Tibial nerve (tissue), 4 donors: ENCODE results near the gene B3GALT6. TPM values are rescaled to one million over a fixed set of nuclear protein-coding genes. Genes with fewer than 3 reads are reported as not detected.
"Not testable (repeated sequence)": the region's sequence is repeated elsewhere in the genome, so short reads cannot be mapped to it uniquely, and the experiment has no call there.

ENCODE experiments used
- DNase-seq, 2 donors: peaks; one replicate each; pipeline ENCODE4 v3.0.0-alpha.2; 2019; ENCODE audit warnings: low spot score in 2 of 2
- H3K27ac ChIP-seq, 4 donors: fragments of 200-600 bp; sonication (generic) in 3 of 4; one replicate each; pipeline ENCODE4 v1.5.1; 2017 to 2019; ENCODE audit warnings: mild to moderate bottlenecking in 1 of 4
- H3K27me3 ChIP-seq, 2 donors: fragments of 200-600 bp; sonication (generic) in 1 of 2; one replicate each; pipeline versions ENCODE4 v1.5.1 to v1.6.0; 2017 to 2019
- H3K36me3 ChIP-seq, 3 donors: fragments of 200-600 bp; sonication (generic); one replicate each; pipeline ENCODE4 v1.5.1; 2018 to 2019
- H3K4me1 ChIP-seq, 4 donors: fragments of 200-600 bp; sonication (generic) in 3 of 4; one replicate each; pipeline ENCODE4 v1.5.1; 2017 to 2019
- H3K4me3 ChIP-seq, 4 donors: fragments of 200-600 bp; sonication (generic) in 3 of 4; one replicate each; pipeline ENCODE4 v1.5.1; 2017 to 2019; ENCODE audit warnings: mild to moderate bottlenecking in 1 of 4, moderate library complexity in 1 of 4
- H3K9me3 ChIP-seq, 4 donors: fragments of 200-600 bp; sonication (generic) in 3 of 4; one replicate each; pipeline ENCODE4 v1.5.1; 2017 to 2019
- CTCF ChIP-seq, 5 experiments: fragments of 200-600 bp in 3 of 5; fragments of 450-650 bp in 2 of 5; sonication (generic) in 3 of 5; IDR thresholded peaks; one replicate each; pipeline ENCODE4 v1.5.1; 2016 to 2019; ENCODE audit warnings: antibody characterized with exemption in 5 of 5, mild to moderate bottlenecking in 3 of 5, moderate library complexity in 2 of 5
- EP300 ChIP-seq, 2 donors: sonication (generic); formaldehyde crosslinking; IDR thresholded peaks; one replicate each; pipeline ENCODE4 v1.6.1; 2017; ENCODE audit warnings: antibody characterized with exemption in 2 of 2, mild to moderate bottlenecking in 1 of 2
- POLR2A ChIP-seq, 2 donors: fragments of 450-650 bp; IDR thresholded peaks; one replicate each; pipeline ENCODE4 v1.6.1; 2017; ENCODE audit warnings: antibody characterized with exemption in 2 of 2, mild to moderate bottlenecking in 2 of 2, moderate library complexity in 2 of 2
- WGBS, 2 donors: methylation state at CpG; one replicate each; pipeline ENCODE4 v1.1.5; 2018; 5-methylcytosine and 5-hydroxymethylcytosine counted together
- total RNA-seq, 4 donors: library from RNA; depleted of rRNA; stranded (reverse); fragments of >200 nt; gene quantifications; one replicate each; pipeline ENCODE4 v1.1.0, GENCODE V29; 2016

The B3GALT6 gene
- total RNA-seq, 4 donors from 2014 or later = 13.3 to 24.0 (median 21.4) TPM

GRCh38 chr1:1185101-1185765 is 46.8 kb upstream of the B3GALT6 start:
- TF ChIP-seq EP300 (IDR thresholded peaks at IDR 0.05) (no peak), CTCF (IDR thresholded peaks at IDR 0.05) (no peak), POLR2A (IDR thresholded peaks at IDR 0.05) (no peak)
- Histone ChIP-seq H3K27ac (no peak overlapping the region), H3K4me3 (no peak overlapping the region), H3K36me3 (no peaks in the 10 kb centered on the region), H3K27me3 (peaks cover 0 to 33% of the 10 kb centered on the region in 2 donors), H3K4me1 (peaks cover 0 to 6% (median 0%) of the 10 kb centered on the region in 4 donors), H3K9me3 (peaks cover 0 to 4% (median 0%) of the 10 kb centered on the region in 4 donors)
- DNase-seq = no peak
- 76 to 80% methylated on average over 9 to 24 of the region's 31 CpGs for WGBS, 2 donors

- H3K4me3 ChIP-seq = no peak overlapping the region
- no peak overlapping the region for H3K27ac ChIP-seq
- DNase-seq = no peak
- no peaks in the 10 kb centered on the region for H3K4me1 ChIP-seq
- H3K27me3 ChIP-seq = peaks cover 0 to 8% of the 10 kb centered on the region in 2 donors
- TF ChIP-seq POLR2A (IDR thresholded peaks at IDR 0.05) (no peak), EP300 (IDR thresholded peaks at IDR 0.05) (no peak), CTCF (IDR thresholded peaks at IDR 0.05) (no peak)
- H3K9me3 ChIP-seq = peaks cover 0 to 15% (median 0%) of the 10 kb centered on the region in 4 donors
- no peaks in the 10 kb centered on the region for H3K36me3 ChIP-seq
These were observed 44.1 kb upstream of the B3GALT6 start for GRCh38 chr1:1187938-1188337.

- 65 to 68% methylated on average over 5 of the region's 5 CpGs for WGBS, 2 donors
- no peaks in the 10 kb centered on the region for H3K36me3 ChIP-seq
- H3K9me3 ChIP-seq = peaks cover 0 to 27% (median 0%) of the 10 kb centered on the region in 4 donors
- H3K27ac ChIP-seq = no peak overlapping the region
- TF ChIP-seq POLR2A (IDR thresholded peaks at IDR 0.05) (no peak), CTCF (IDR thresholded peaks at IDR 0.05) (no peak), EP300 (IDR thresholded peaks at IDR 0.05) (no peak)
- no peaks in the 10 kb centered on the region for H3K4me1 ChIP-seq
- H3K27me3 ChIP-seq = no peaks in the 10 kb centered on the region
- DNase-seq = no peak
- H3K4me3 ChIP-seq = no peak overlapping the region
These were observed 42.9 kb upstream of the B3GALT6 start for GRCh38 chr1:1189111-1189510.

- Histone ChIP-seq H3K4me3 (no peak overlapping the region), H3K9me3 (peaks cover 0 to 47% (median 3%) of the 10 kb centered on the region in 4 donors), H3K36me3 (no peaks in the 10 kb centered on the region), H3K27me3 (no peaks in the 10 kb centered on the region), H3K27ac (no peak overlapping the region), H3K4me1 (no peaks in the 10 kb centered on the region)
- 79 to 95% methylated on average over 11 of the region's 11 CpGs for WGBS, 2 donors
- TF ChIP-seq EP300 (IDR thresholded peaks at IDR 0.05) (no peak), CTCF (IDR thresholded peaks at IDR 0.05) (no peak), POLR2A (IDR thresholded peaks at IDR 0.05) (no peak)
- DNase-seq = no peak
These were observed 40.3 kb upstream of the B3GALT6 start for GRCh38 chr1:1191734-1192133.

GRCh38 chr1:1194723-1195122 is 37.3 kb upstream of the B3GALT6 start:
- Histone ChIP-seq H3K27me3 (peaks cover 0 to 1% of the 10 kb centered on the region in 2 donors), H3K27ac (no peak overlapping the region), H3K36me3 (no peaks in the 10 kb centered on the region), H3K4me3 (no peak overlapping the region), H3K4me1 (no peaks in the 10 kb centered on the region), H3K9me3 (peaks cover 0 to 44% (median 3%) of the 10 kb centered on the region in 4 donors)
- TF ChIP-seq CTCF (IDR thresholded peaks at IDR 0.05) (no peak), POLR2A (IDR thresholded peaks at IDR 0.05) (no peak)
- no peak for DNase-seq
- WGBS, 2 donors = 88 to 89% methylated on average over 3 of the region's 3 CpGs

- Histone ChIP-seq H3K27me3 (peaks cover 0 to 11% of the 10 kb centered on the region in 2 donors), H3K9me3 (peaks cover 0 to 44% (median 3%) of the 10 kb centered on the region in 4 donors)
- WGBS, 2 donors = 88 to 99% methylated on average over 6 of the region's 6 CpGs
- DNase-seq, H3K4me3 ChIP-seq, H3K27ac ChIP-seq, H3K4me1 ChIP-seq, H3K36me3 ChIP-seq: not testable (repeated sequence)
These were observed 36.3 kb upstream of the B3GALT6 start for GRCh38 chr1:1195726-1196125.
